Skeletal muscle cell (primary cell): ENCODE results near the gene POLE4.

Experiments
- DNase-seq: peaks from one replicate; pipeline ENCODE4 v3.0.0-alpha.2; 2010; ENCODE audit warnings: low read depth
- H3K4me3 ChIP-seq: 2 replicates; pipeline ENCODE4 v1.5.1; 2011; ENCODE audit warnings: low read depth, mild to moderate bottlenecking, control low read depth, low read length, moderate library complexity

Gene POLE4

GRCh38 chr2:74983631-74984392 lies 25.4 kb downstream of the POLE4 start:
- DNase-seq: no peak
- no peak overlapping the region for H3K4me3 ChIP-seq

- no peak for DNase-seq
- no peak overlapping the region for H3K4me3 ChIP-seq
These were observed 26.6 kb downstream of the POLE4 start for GRCh38 chr2:74984947-74985637.

DNA sequence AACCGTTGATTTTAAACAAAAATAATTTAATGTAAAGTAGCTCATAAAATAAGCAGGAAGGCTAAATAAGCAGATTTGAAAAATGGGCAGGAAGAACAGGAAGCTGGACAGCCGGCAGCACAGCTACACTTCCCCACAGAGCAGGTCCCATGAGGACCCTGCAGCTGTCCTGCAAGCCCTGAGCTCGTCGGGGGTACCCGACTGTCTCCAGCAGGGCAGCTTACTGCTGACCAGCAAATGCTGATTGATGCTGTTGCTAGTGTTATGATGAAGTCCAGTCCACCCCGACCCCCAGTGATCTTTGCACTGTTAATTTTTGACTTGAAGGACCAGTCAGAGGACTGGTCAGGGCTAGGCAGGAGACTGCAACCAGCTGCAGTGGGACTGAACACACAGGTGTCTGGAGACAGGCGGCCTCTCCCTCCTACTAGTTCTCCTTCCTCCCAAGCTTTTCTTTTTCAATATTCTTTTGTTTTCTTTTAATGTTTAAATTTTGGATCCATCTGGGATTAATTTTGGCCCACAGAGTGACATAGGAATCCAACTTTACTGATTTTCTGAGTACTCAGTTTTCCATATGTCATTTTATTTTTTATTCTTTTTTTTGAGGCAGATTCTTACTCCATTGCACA lies 27.7 kb downstream of the POLE4 start:
- no peak for DNase-seq
- no peak overlapping the region for H3K4me3 ChIP-seq

DNA sequence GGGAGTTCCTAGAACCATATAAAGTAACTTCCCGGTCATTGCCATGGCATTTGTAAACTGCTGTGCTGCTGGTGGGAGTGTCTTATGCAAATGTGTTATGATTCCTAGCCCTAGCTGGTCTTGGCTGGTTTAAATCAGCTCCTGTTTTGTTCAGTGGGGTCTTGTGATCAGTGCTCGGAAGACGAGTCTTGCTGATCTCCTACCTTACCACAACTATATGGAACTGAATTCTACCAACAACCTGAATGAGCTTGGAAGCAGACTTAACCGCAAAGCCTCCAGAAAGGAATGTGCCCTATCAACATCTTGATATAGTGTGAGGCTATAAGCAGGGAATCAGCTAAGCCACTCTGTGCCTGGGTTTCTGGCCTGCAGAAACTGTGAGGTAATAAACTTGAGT lies 33.5 kb downstream of the POLE4 start:
- DNase-seq: peak; percentile 34
- no peak overlapping the region for H3K4me3 ChIP-seq

DNA sequence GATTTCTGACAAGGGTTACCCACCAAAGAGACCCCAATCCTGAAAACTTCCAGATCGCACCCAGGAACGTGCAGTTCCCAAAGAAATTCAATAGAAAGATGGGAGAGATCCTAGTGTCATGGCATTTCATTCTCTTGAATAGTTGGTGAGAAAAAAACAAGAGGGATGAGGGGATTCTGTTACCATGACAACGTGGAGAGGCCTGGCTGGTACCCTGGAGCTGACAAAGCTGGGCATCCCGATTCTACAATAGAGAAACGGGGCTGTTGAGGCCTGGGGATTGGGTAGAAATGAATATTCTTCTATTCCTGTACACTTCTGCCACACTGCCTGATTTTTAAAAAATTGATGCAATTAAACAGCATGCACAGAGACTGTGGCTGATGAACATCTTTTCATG lies 41.0 kb downstream of the POLE4 start:
- no peak for DNase-seq
- H3K4me3 ChIP-seq: no peak overlapping the region

GRCh38 chr2:75002007-75002406 lies 43.6 kb downstream of the POLE4 start:
- DNase-seq: no peak
- no peak overlapping the region for H3K4me3 ChIP-seq

GRCh38 chr2:75003276-75003675 lies 44.8 kb downstream of the POLE4 start:
- H3K4me3 ChIP-seq: no peak overlapping the region
- DNase-seq: no peak

- H3K4me3 ChIP-seq: no peak overlapping the region
- DNase-seq: no peak
These were observed 45.3 kb downstream of the POLE4 start for GRCh38 chr2:75003773-75004172.

- no peak overlapping the region for H3K4me3 ChIP-seq
- DNase-seq: no peak
These were observed 47.6 kb downstream of the POLE4 start for GRCh38 chr2:75006041-75006440.

DNA sequence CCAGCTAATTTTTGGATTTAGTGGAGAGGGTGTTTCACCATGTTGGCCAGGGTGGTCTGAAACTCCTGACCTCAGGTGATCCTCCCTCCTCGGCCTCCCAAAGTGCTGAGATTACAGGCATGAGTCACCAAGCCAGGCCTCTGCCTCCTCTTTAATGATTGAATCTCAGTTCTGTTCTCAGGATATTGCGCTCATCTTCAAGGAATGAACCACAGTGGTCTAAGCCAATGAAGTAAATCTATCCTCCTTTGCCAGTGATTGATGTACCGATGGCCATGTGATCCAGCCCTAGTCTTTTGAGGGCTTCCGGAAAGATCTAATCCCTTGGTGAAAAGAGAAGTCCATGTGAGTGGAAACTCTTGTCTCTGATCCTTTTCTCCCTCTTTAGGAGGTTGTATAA lies 48.6 kb downstream of the POLE4 start:
- no peak overlapping the region for H3K4me3 ChIP-seq
- DNase-seq: no peak

DNA sequence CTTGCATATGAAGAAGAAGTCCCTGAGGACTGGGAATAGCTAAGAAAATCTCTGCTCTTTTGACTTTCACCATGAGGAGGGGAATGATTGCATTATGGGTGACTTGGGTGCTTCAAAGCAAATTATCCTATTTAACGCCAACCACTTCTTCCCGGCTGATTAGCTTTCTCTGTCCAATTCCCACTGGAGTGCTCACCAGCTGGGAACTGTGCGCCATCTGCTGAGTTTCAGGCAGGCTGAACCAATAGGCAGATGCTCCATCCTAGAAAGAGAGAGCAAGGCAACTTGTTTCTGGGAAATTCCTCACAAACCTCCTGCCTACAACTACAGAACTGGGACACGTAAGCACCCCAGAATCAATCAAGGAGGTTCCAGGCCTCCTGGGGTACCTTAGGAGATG lies 49.4 kb downstream of the POLE4 start:
- DNase-seq: no peak
- no peak overlapping the region for H3K4me3 ChIP-seq

GRCh38 chr2:75010571-75010970 lies 52.1 kb downstream of the POLE4 start:
- no peak for DNase-seq
- H3K4me3 ChIP-seq: no peak overlapping the region

DNA sequence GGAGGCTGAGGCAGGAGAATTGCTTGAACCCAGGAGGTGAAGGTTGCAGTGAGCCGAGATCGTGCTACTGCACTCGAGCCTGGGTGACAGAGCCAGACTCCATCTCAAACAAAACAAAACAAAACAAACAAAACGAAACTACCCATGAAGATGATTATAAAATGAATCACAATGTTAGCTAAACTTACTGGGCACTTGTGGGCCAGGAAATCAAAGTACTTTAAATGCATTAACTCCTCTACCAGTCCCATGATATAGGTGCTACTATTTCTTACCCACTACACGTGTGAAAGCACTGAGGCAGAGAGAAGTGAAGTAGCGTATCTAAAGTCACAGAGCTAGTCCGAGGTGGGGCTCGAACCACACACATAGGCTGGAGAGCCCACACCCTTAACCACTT lies 53.6 kb downstream of the POLE4 start:
- DNase-seq: no peak
- H3K4me3 ChIP-seq: no peak overlapping the region

- no peak for DNase-seq
- H3K4me3 ChIP-seq: no peak overlapping the region
These were observed 59.7 kb downstream of the POLE4 start for GRCh38 chr2:75018162-75018561.
